ENCODE measurements around the gene POLR3F.

POLR3F gene

GRCh38 chr20:18436847-18437246, 30.3 kb upstream of the POLR3F start:
- TF ChIP-seq CTCF (IDR thresholded peaks at IDR 0.05) (no peak), ZFX (IDR thresholded peaks at IDR 0.05; ENCODE audit: borderline replicate concordance) (no peak)
- H3K27ac ChIP-seq = no peak overlapping the region

DNA sequence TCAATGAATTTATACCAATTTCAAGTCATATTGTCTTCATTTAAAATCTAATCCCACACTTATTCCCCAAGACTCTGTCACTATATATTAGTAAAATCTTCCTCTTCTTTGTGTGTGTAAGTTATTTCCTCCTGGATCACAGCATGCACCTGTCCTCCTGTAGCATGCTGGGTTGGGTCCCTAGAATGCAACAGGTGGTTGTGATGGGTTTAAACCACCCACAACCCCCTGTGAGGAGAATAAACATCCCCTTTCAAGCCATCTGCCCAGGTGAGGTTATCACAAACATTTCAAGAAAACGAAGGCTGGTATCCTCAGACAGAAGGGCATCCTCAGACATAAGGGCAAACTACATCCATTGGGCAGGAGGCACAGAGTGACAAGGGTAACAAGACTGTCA, 26.8 kb upstream of the POLR3F start:
- no peak overlapping the region for H3K27ac ChIP-seq
- TF ChIP-seq CTCF (IDR thresholded peaks at IDR 0.05) (no peak), ZFX (IDR thresholded peaks at IDR 0.05; ENCODE audit: borderline replicate concordance) (no peak)

- TF ChIP-seq ZFX (IDR thresholded peaks at IDR 0.05; ENCODE audit: borderline replicate concordance) (no peak), CTCF (IDR thresholded peaks at IDR 0.05) (no peak)
- H3K27ac ChIP-seq = no peak overlapping the region
Measured at GRCh38 chr20:18443886-18444285, 23.3 kb upstream of the POLR3F start.

DNA sequence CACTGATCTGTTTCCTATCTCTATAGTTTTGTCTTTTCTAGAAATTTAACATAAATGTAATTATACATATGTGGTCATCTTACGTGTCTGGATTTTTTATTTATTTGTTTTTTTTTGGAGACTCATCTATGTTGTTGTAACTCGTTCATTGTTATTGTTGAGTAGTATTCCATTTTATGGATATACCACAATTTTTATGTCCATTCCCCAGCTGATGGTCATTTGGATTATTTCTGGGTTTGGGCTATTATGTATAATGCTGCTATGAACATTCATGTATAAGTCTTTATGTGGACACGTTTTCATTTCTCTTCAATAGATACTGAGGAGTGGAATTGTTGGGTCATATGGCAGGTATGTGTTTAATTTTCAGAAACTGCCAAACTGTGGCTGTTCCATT, 10.6 kb upstream of the POLR3F start:
- H3K27ac ChIP-seq = no peak overlapping the region
- TF ChIP-seq ZFX (IDR thresholded peaks at IDR 0.05; ENCODE audit: borderline replicate concordance) (no peak), CTCF (IDR thresholded peaks at IDR 0.05) (no peak)

GRCh38 chr20:18465536-18466200, 1.5 kb upstream of the POLR3F start:
- TF ChIP-seq ZFX (IDR thresholded peaks at IDR 0.05; ENCODE audit: borderline replicate concordance) = no peak
- no peak for TF ChIP-seq CTCF (IDR thresholded peaks at IDR 0.05)
- H3K27ac ChIP-seq = peak overlapping the region; percentile 85

DNA sequence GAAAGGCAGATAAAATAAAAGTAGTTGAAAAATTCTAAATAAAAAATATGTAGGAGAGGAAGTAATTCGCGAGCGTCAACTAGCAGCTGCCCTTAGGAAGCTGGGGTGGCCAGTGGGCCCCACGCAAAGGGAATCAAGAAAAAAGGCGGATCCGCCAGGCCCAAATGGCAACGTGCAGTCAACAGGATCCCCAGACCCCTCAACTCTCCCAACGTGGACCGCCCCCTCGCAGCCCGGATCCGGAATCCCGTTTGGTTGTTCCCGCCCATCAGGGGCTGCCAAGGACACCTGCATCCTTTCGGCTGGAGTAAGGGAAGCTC, 656 bp upstream of the POLR3F start:
- peak overlapping the region; percentile 85 for H3K27ac ChIP-seq
- TF ChIP-seq CTCF (IDR thresholded peaks at IDR 0.05) = no peak
- no peak for TF ChIP-seq ZFX (IDR thresholded peaks at IDR 0.05; ENCODE audit: borderline replicate concordance)

GRCh38 chr20:18477218-18477617, 10.0 kb downstream of the POLR3F start:
- no peak overlapping the region for H3K27ac ChIP-seq
- TF ChIP-seq CTCF (IDR thresholded peaks at IDR 0.05) = no peak
- TF ChIP-seq ZFX (IDR thresholded peaks at IDR 0.05; ENCODE audit: borderline replicate concordance) = no peak
